ENCODE results near the gene PDZD4.

The PDZD4 gene

GRCh38 chrX:153776611-153777045 is 53.7 kb downstream of the PDZD4 start:
- no peak overlapping the region for H3K4me3 Mint-ChIP-seq
- no peaks in the 10 kb centered on the region for H3K27me3 Mint-ChIP-seq
- peaks cover 5% of the 10 kb centered on the region for H3K4me1 Mint-ChIP-seq
- no peaks in the 10 kb centered on the region for H3K36me3 Mint-ChIP-seq
- H3K27ac Mint-ChIP-seq = no peak overlapping the region
- no peaks in the 10 kb centered on the region for H3K9me3 Mint-ChIP-seq

- no peaks in the 10 kb centered on the region for H3K27me3 Mint-ChIP-seq
- H3K36me3 Mint-ChIP-seq = no peaks in the 10 kb centered on the region
- peaks cover 5% of the 10 kb centered on the region for H3K4me1 Mint-ChIP-seq
- no peak overlapping the region for H3K4me3 Mint-ChIP-seq
- H3K9me3 Mint-ChIP-seq = no peaks in the 10 kb centered on the region
- no peak overlapping the region for H3K27ac Mint-ChIP-seq
Measured at GRCh38 chrX:153776120-153776599, 54.2 kb downstream of the PDZD4 start.

- Mint-ChIP-seq H3K27ac (no peak overlapping the region), H3K4me3 (no peak overlapping the region), H3K9me3 (no peaks in the 10 kb centered on the region), H3K27me3 (no peaks in the 10 kb centered on the region), H3K4me1 (peaks cover 5% of the 10 kb centered on the region), H3K36me3 (no peaks in the 10 kb centered on the region)
Measured at GRCh38 chrX:153775293-153776119, 54.8 kb downstream of the PDZD4 start.

- no peaks in the 10 kb centered on the region for H3K27me3 Mint-ChIP-seq
- H3K9me3 Mint-ChIP-seq = no peaks in the 10 kb centered on the region
- H3K4me1 Mint-ChIP-seq = no peaks in the 10 kb centered on the region
- H3K36me3 Mint-ChIP-seq = no peaks in the 10 kb centered on the region
- H3K4me3 Mint-ChIP-seq = no peak overlapping the region
- no peak overlapping the region for H3K27ac Mint-ChIP-seq
Measured at GRCh38 chrX:153774576-153775292, 55.6 kb downstream of the PDZD4 start.

- Mint-ChIP-seq H3K36me3 (no peaks in the 10 kb centered on the region), H3K4me3 (no peak overlapping the region), H3K27ac (no peak overlapping the region), H3K9me3 (no peaks in the 10 kb centered on the region), H3K27me3 (no peaks in the 10 kb centered on the region), H3K4me1 (no peaks in the 10 kb centered on the region)
Measured at GRCh38 chrX:153773741-153774575, 56.4 kb downstream of the PDZD4 start.

GRCh38 chrX:153773218-153773611 is 57.1 kb downstream of the PDZD4 start:
- Mint-ChIP-seq H3K27me3 (no peaks in the 10 kb centered on the region), H3K9me3 (no peaks in the 10 kb centered on the region), H3K4me3 (no peak overlapping the region), H3K36me3 (no peaks in the 10 kb centered on the region), H3K4me1 (no peaks in the 10 kb centered on the region), H3K27ac (no peak overlapping the region)

GRCh38 chrX:153772316-153773217 is 57.8 kb downstream of the PDZD4 start:
- Mint-ChIP-seq H3K4me1 (peaks cover 3% of the 10 kb centered on the region), H3K27me3 (no peaks in the 10 kb centered on the region), H3K4me3 (no peak overlapping the region), H3K36me3 (no peaks in the 10 kb centered on the region), H3K9me3 (no peaks in the 10 kb centered on the region), H3K27ac (no peak overlapping the region)

- H3K9me3 Mint-ChIP-seq = no peaks in the 10 kb centered on the region
- peaks cover 3% of the 10 kb centered on the region for H3K4me1 Mint-ChIP-seq
- no peak overlapping the region for H3K4me3 Mint-ChIP-seq
- H3K27ac Mint-ChIP-seq = no peak overlapping the region
- H3K36me3 Mint-ChIP-seq = no peaks in the 10 kb centered on the region
- H3K27me3 Mint-ChIP-seq = no peaks in the 10 kb centered on the region
Measured at GRCh38 chrX:153771415-153772315, 58.7 kb downstream of the PDZD4 start.

GRCh38 chrX:153770601-153771414 is 59.5 kb downstream of the PDZD4 start:
- Mint-ChIP-seq H3K4me1 (peaks cover 9% of the 10 kb centered on the region), H3K4me3 (no peak overlapping the region), H3K9me3 (no peaks in the 10 kb centered on the region), H3K27me3 (no peaks in the 10 kb centered on the region), H3K27ac (no peak overlapping the region), H3K36me3 (no peaks in the 10 kb centered on the region)

GRCh38 chrX:153769865-153770600 is 60.3 kb downstream of the PDZD4 start:
- peaks cover 9% of the 10 kb centered on the region for H3K4me1 Mint-ChIP-seq
- no peaks in the 10 kb centered on the region for H3K36me3 Mint-ChIP-seq
- H3K27me3 Mint-ChIP-seq = no peaks in the 10 kb centered on the region
- no peak overlapping the region for H3K27ac Mint-ChIP-seq
- no peak overlapping the region for H3K4me3 Mint-ChIP-seq
- H3K9me3 Mint-ChIP-seq = no peaks in the 10 kb centered on the region

- no peaks in the 10 kb centered on the region for H3K27me3 Mint-ChIP-seq
- no peaks in the 10 kb centered on the region for H3K9me3 Mint-ChIP-seq
- H3K27ac Mint-ChIP-seq = no peak overlapping the region
- H3K4me1 Mint-ChIP-seq = peaks cover 9% of the 10 kb centered on the region
- no peaks in the 10 kb centered on the region for H3K36me3 Mint-ChIP-seq
- no peak overlapping the region for H3K4me3 Mint-ChIP-seq
Measured at GRCh38 chrX:153769158-153769864, 61.0 kb downstream of the PDZD4 start.

- Mint-ChIP-seq H3K27me3 (no peaks in the 10 kb centered on the region), H3K27ac (no peak overlapping the region), H3K36me3 (no peaks in the 10 kb centered on the region), H3K9me3 (no peaks in the 10 kb centered on the region), H3K4me3 (no peak overlapping the region), H3K4me1 (peaks cover 13% of the 10 kb centered on the region)
Measured at GRCh38 chrX:153768311-153769157, 61.8 kb downstream of the PDZD4 start.
